T-cell (primary cell): ENCODE measurements around the gene STARD9. TPM values are rescaled to one million over a fixed set of nuclear protein-coding genes. Genes with fewer than 3 reads are reported as not detected.

Experiments
- ATAC-seq, 4 experiments: fragments of 200-7000 bp in 3 of 4; fragments of 150-1000 bp in 1 of 4; cut with Tn5 transposase; replicated peaks in 1 of 4; 1 replicate in 3 of 4; 2 replicates in 1 of 4; pipeline ENCODE4 v1.10.0; 2021; ENCODE audit warnings: moderate library complexity in 3 of 4, mild to moderate bottlenecking in 2 of 4, moderate number of reproducible peaks in 1 of 4
- CTCF ChIA-PET, 2 donors: fragments of 300-600 bp; sonication (Branson Sonifier 250); formaldehyde crosslinking; loops; one replicate each; lab custom pipeline; 2022; ENCODE audit warnings: antibody characterized with exemption in 2 of 2; lab: Charles Lee
- POLR2A ChIA-PET, 2 donors: fragments of 300-600 bp; sonication (Branson Sonifier 250); formaldehyde crosslinking; loops; one replicate each; lab custom pipeline; 2022; ENCODE audit warnings: antibody characterized with exemption in 2 of 2; lab: Charles Lee
- DNase-seq, 35 experiments: peaks; one replicate each; pipeline versions ENCODE4 v3.0.0 to v3.0.0-alpha.2; 2013 to 2023
- H3K27ac ChIP-seq: one replicate; pipeline ENCODE4 v1.5.1; 2013; ENCODE audit warnings: low read length
- H3K27me3 ChIP-seq, 2 experiments: replicated peaks in 1 of 2; 1 replicate in 1 of 2; 2 replicates in 1 of 2; pipeline versions ENCODE4 v1.6.1 to v1.7.0; 2013; ENCODE audit warnings: low read length in 1 of 2, mixed read lengths in 1 of 2; ENCODE audit not compliant: control insufficient read depth in 2 of 2, insufficient read depth in 2 of 2; ENCODE audit errors: extremely low read depth in 1 of 2
- H3K36me3 ChIP-seq, 2 donors: 1 replicate in 1 of 2; 2 replicates in 1 of 2; pipeline versions ENCODE4 v1.6.1 to v1.7.0; 2013; ENCODE audit warnings: low read length in 1 of 2; ENCODE audit not compliant: control insufficient read depth in 2 of 2, insufficient read depth in 1 of 2; ENCODE audit errors: extremely low read depth in 1 of 2
- H3K4me1 ChIP-seq, 2 experiments: 1 replicate in 1 of 2; 2 replicates in 1 of 2; pipeline versions ENCODE4 v1.6.1 to v1.7.0; 2013; ENCODE audit warnings: low read length in 2 of 2, mixed read lengths in 1 of 2; ENCODE audit not compliant: insufficient read depth in 2 of 2, control insufficient read depth in 1 of 2; ENCODE audit errors: extremely low read depth in 1 of 2
- H3K4me3 ChIP-seq, 2 donors: 1 replicate in 1 of 2; 2 replicates in 1 of 2; pipeline versions ENCODE4 v1.5.1 to v1.7.0; 2013; ENCODE audit warnings: mild to moderate bottlenecking in 2 of 2, low read length in 1 of 2, moderate library complexity in 1 of 2; ENCODE audit not compliant: control insufficient read depth in 1 of 2; ENCODE audit errors: extremely low read depth in 1 of 2
- H3K9me3 ChIP-seq: 2 replicates; pipeline ENCODE4 v1.7.0; 2013
- H3K27ac Mint-ChIP-seq, 2 donors: one replicate each; pipeline ENCODE4 v1.8.0; 2020 to 2021; ENCODE audit warnings: mild to moderate bottlenecking in 2 of 2, mixed read lengths in 2 of 2
- H3K27me3 Mint-ChIP-seq, 2 donors: one replicate each; pipeline ENCODE4 v1.8.0; 2021 to 2022; ENCODE audit warnings: mixed read lengths in 2 of 2
- H3K36me3 Mint-ChIP-seq: one replicate; pipeline ENCODE4 v1.8.0; 2021; ENCODE audit warnings: mixed read lengths
- H3K4me1 Mint-ChIP-seq, 3 donors: one replicate each; pipeline ENCODE4 v1.8.0; 2020 to 2022; ENCODE audit warnings: mixed read lengths in 3 of 3, mild to moderate bottlenecking in 1 of 3
- H3K4me3 Mint-ChIP-seq, 3 donors: one replicate each; pipeline ENCODE4 v1.8.0; 2020 to 2022; ENCODE audit warnings: mild to moderate bottlenecking in 3 of 3, mixed read lengths in 3 of 3, moderate library complexity in 3 of 3
- H3K9me3 Mint-ChIP-seq, 3 donors: one replicate each; pipeline ENCODE4 v1.8.0; 2020 to 2022; ENCODE audit warnings: mixed read lengths in 3 of 3
- WGBS: methylation state at CpG from one replicate; pipeline ENCODE4 v1.1.5; 2013; ENCODE audit warnings: missing lambda C conversion rate; ENCODE audit not compliant: insufficient coverage; 5-methylcytosine and 5-hydroxymethylcytosine counted together
- total RNA-seq, 35 experiments: library from RNA in 6 of 35; stranded (reverse) in 6 of 35; fragments of 120-200 nt in 1 of 35; gene quantifications; one replicate each; pipeline versions ENCODE4 v1.2.1 to v1.2.4 and lab custom pipeline; 2013 to 2026

Gene STARD9
- total RNA-seq, 5 donors from 2014 or later (not counting 1 experiment from before 2014, with no cell fraction given) = 6.6 to 10.6 (median 8.8) TPM

- H3K27me3 ChIP-seq = no peaks in the 10 kb centered on the region
- no peak overlapping the region for H3K4me3 ChIP-seq
- H3K36me3 ChIP-seq = peaks cover 0 to 39% of the 10 kb centered on the region in 2 donors
- Mint-ChIP-seq H3K27me3 (no peaks in the 10 kb centered on the region), H3K4me3 (no peak overlapping the region), H3K4me1 (peaks cover 7 to 11% (median 8%) of the 10 kb centered on the region in 3 donors), H3K36me3 (peaks cover 20% of the 10 kb centered on the region), H3K9me3 (no peaks in the 10 kb centered on the region), H3K27ac (no peak overlapping the region)
- POLR2A ChIA-PET = interaction anchor here in 1 of 2 donors (0.5 to 0.7 kb wide), 2 partner anchors 12 to 1663 kb away, joined by 4 to 6 read pairs; no protein-coding TSS in a partner anchor
- H3K4me1 ChIP-seq = no peaks in the 10 kb centered on the region
- no peaks in the 10 kb centered on the region for H3K9me3 ChIP-seq
- CTCF ChIA-PET = interaction anchor here in 1 of 2 donors (0.6 kb wide), 1 partner anchor 84 kb away, joined by 3 read pairs; no protein-coding TSS in a partner anchor
- no peak overlapping the region for H3K27ac ChIP-seq
- no peak for DNase-seq
- WGBS = 100% methylated on average over 1 of the region's 3 CpGs
- ATAC-seq = no peak
Measured at GRCh38 chr15:42558739-42559138, 16.7 kb upstream of the STARD9 start.

- H3K27me3 Mint-ChIP-seq = peaks cover 14% of the 10 kb centered on the region in 2 donors
- DNase-seq (peak in 2 of 35 experiments; percentile 5 to 6), ATAC-seq (no peak)
- peak overlapping the region; percentile 88 to 92 (median 91) for H3K4me3 Mint-ChIP-seq
- peaks cover 17 to 27% (median 22%) of the 10 kb centered on the region in 3 donors for H3K4me1 Mint-ChIP-seq
- ChIA-PET CTCF (interaction anchor here (0.7 to 1.0 kb wide), 3 partner anchors 9 to 81 kb away, joined by 3 read pairs; partner anchors contain the start of gene SNAP23 (in 1 of the 2)), POLR2A (interaction anchor here (0.6 to 0.8 kb wide), 2 partner anchors 10 to 22 kb away, joined by 3 to 4 read pairs; no protein-coding TSS in a partner anchor)
- no peaks in the 10 kb centered on the region for H3K36me3 ChIP-seq
- peaks cover 0 to 2% of the 10 kb centered on the region in 2 experiments for H3K27me3 ChIP-seq
- H3K36me3 Mint-ChIP-seq = no peaks in the 10 kb centered on the region
- peak overlapping the region in 1 of 2 donors; percentile 71 for H3K27ac Mint-ChIP-seq
- no peaks in the 10 kb centered on the region for H3K9me3 Mint-ChIP-seq
- peak overlapping the region; percentile 78 to 80 for H3K4me3 ChIP-seq
- H3K9me3 ChIP-seq = no peaks in the 10 kb centered on the region
- no peak overlapping the region for H3K27ac ChIP-seq
- peaks cover 5 to 25% of the 10 kb centered on the region in 2 experiments for H3K4me1 ChIP-seq
- 22% methylated on average over 4 of the region's 16 CpGs for WGBS
Measured at GRCh38 chr15:42576040-42576594, 711 bp downstream of the STARD9 start.

GRCh38 chr15:42576776-42577175 lies 1.4 kb downstream of the STARD9 start:
- H3K36me3 ChIP-seq = no peaks in the 10 kb centered on the region
- H3K4me3 ChIP-seq = no peak overlapping the region
- DNase-seq (peak in 1 of 35 experiments; percentile 11), ATAC-seq (no peak)
- CTCF ChIA-PET = no interaction called here
- peak overlapping the region; percentile 88 to 92 (median 91) for H3K4me3 Mint-ChIP-seq
- peaks cover 0 to 2% of the 10 kb centered on the region in 2 experiments for H3K27me3 ChIP-seq
- H3K9me3 Mint-ChIP-seq = no peaks in the 10 kb centered on the region
- 100% methylated on average over 1 of the region's 1 CpG for WGBS
- peaks cover 23 to 33% (median 28%) of the 10 kb centered on the region in 3 donors for H3K4me1 Mint-ChIP-seq
- H3K4me1 ChIP-seq = peaks cover 7 to 30% of the 10 kb centered on the region in 2 experiments
- H3K27ac ChIP-seq = no peak overlapping the region
- POLR2A ChIA-PET = interaction anchor here (0.6 kb wide), 3 partner anchors 10 to 439 kb away, joined by 4 to 10 read pairs (median 6); no protein-coding TSS in a partner anchor
- peaks cover 14% of the 10 kb centered on the region in 2 donors for H3K27me3 Mint-ChIP-seq
- H3K9me3 ChIP-seq = no peaks in the 10 kb centered on the region
- no peak overlapping the region for H3K27ac Mint-ChIP-seq
- H3K36me3 Mint-ChIP-seq = no peaks in the 10 kb centered on the region

- Mint-ChIP-seq H3K4me1 (peaks cover 31 to 40% (median 36%) of the 10 kb centered on the region in 3 donors), H3K36me3 (no peaks in the 10 kb centered on the region)
Measured at GRCh38 chr15:42577514-42578031, 2.2 kb downstream of the STARD9 start.

GRCh38 chr15:42578984-42579537 lies 3.7 kb downstream of the STARD9 start:
- no peak overlapping the region for H3K27ac ChIP-seq
- Mint-ChIP-seq H3K4me1 (peaks cover 33 to 44% (median 38%) of the 10 kb centered on the region in 3 donors), H3K27me3 (peaks cover 14% of the 10 kb centered on the region in 2 donors), H3K4me3 (no peak overlapping the region), H3K27ac (no peak overlapping the region), H3K9me3 (no peaks in the 10 kb centered on the region), H3K36me3 (no peaks in the 10 kb centered on the region)
- DNase-seq (no peak), ATAC-seq (no peak)
- peaks cover 10 to 37% of the 10 kb centered on the region in 2 experiments for H3K4me1 ChIP-seq
- CTCF ChIA-PET = interaction anchor here in 1 of 2 donors (0.7 kb wide), 1 partner anchor 1637 kb away, joined by 3 read pairs; no protein-coding TSS in a partner anchor
- H3K27me3 ChIP-seq = peaks cover 0 to 2% of the 10 kb centered on the region in 2 experiments
- WGBS = no CpG with 5 or more reads among the region's 2 CpGs
- no peaks in the 10 kb centered on the region for H3K36me3 ChIP-seq
- POLR2A ChIA-PET = no interaction called here
- H3K9me3 ChIP-seq = no peaks in the 10 kb centered on the region
- no peak overlapping the region for H3K4me3 ChIP-seq

More at GRCh38 chr15:42577514-42578031, 2.2 kb downstream of the STARD9 start:
- CTCF ChIA-PET = interaction anchor here in 1 of 2 donors (0.7 kb wide), 1 partner anchor 304 kb away, joined by 3 read pairs; no protein-coding TSS in a partner anchor
- peak overlapping the region in 2 of 3 donors; percentile 22 to 88 for H3K4me3 Mint-ChIP-seq
- Histone ChIP-seq H3K4me3 (no peak overlapping the region), H3K27me3 (peaks cover 0 to 2% of the 10 kb centered on the region in 2 experiments), H3K4me1 (peaks cover 10 to 35% of the 10 kb centered on the region in 2 experiments), H3K36me3 (no peaks in the 10 kb centered on the region), H3K27ac (no peak overlapping the region), H3K9me3 (no peaks in the 10 kb centered on the region)
- DNase-seq (no peak), ATAC-seq (no peak)
- H3K9me3 Mint-ChIP-seq = no peaks in the 10 kb centered on the region
- peaks cover 14% of the 10 kb centered on the region in 2 donors for H3K27me3 Mint-ChIP-seq
- POLR2A ChIA-PET = interaction anchor here in 1 of 2 donors (0.6 kb wide), 1 partner anchor 35 kb away, joined by 3 read pairs; no protein-coding TSS in a partner anchor
- no peak overlapping the region for H3K27ac Mint-ChIP-seq
- WGBS = no CpG with 5 or more reads among the region's 1 CpG
